ENCODE data around the gene TAS2R40.

GRCh38 chr7:143225047-143225446 is 3.2 kb downstream of the TAS2R40 start:
- no peak for TF ChIP-seq CTCF (IDR thresholded peaks at IDR 0.05)
- no peak for TF ChIP-seq ZFX (IDR thresholded peaks at IDR 0.05; ENCODE audit: borderline replicate concordance)

Measured in 22Rv1 (cell line).